DMS153 (cell line): Measurements from ENCODE around the gene GNRH2.
"Not testable (repeated sequence)": the region's sequence is repeated elsewhere in the genome, so short reads cannot be mapped to it uniquely, and the experiment has no call there.

Experiments
- DNase-seq: peaks from one replicate; lab custom pipeline; 2025; lab: John Stamatoyannopoulos, UW

The GNRH2 gene

GRCh38 chr20:3073251-3073643, 29.8 kb downstream of the GNRH2 start:
- not testable (repeated sequence) for DNase-seq

GRCh38 chr20:3074812-3075211, 31.4 kb downstream of the GNRH2 start:
- DNase-seq, result no peak

GRCh38 chr20:3075315-3075714, 31.9 kb downstream of the GNRH2 start:
- DNase-seq, result not testable (repeated sequence)

- no peak for DNase-seq
These were observed 34.3 kb downstream of the GNRH2 start for GRCh38 chr20:3077618-3078134.

GRCh38 chr20:3080939-3081388, 37.5 kb downstream of the GNRH2 start:
- no peak for DNase-seq

- no peak for DNase-seq
These were observed 38.2 kb downstream of the GNRH2 start for GRCh38 chr20:3081641-3082040.

GRCh38 chr20:3082306-3082951, 39.0 kb downstream of the GNRH2 start:
- no peak for DNase-seq

GRCh38 chr20:3082955-3083952, 39.8 kb downstream of the GNRH2 start:
- no peak for DNase-seq

GRCh38 chr20:3084283-3084985, 41.0 kb downstream of the GNRH2 start, which contains the start of gene AVP:
TSS of gene AVP (minus strand) at chr20:3084724. CDS start at chr20:3084674, 50 bp downstream.
- DNase-seq, result no peak

GRCh38 chr20:3084986-3085360, 41.6 kb downstream of the GNRH2 start:
- DNase-seq, result no peak

- no peak for DNase-seq
These were observed 42.2 kb downstream of the GNRH2 start for GRCh38 chr20:3085571-3086072.

GRCh38 chr20:3088031-3088430, 44.6 kb downstream of the GNRH2 start:
- DNase-seq, result no peak

- no peak for DNase-seq
These were observed 47.1 kb downstream of the GNRH2 start for GRCh38 chr20:3090565-3090964.

- no peak for DNase-seq
These were observed 49.4 kb downstream of the GNRH2 start for GRCh38 chr20:3092611-3093379.

- DNase-seq, result no peak
These were observed 50.5 kb downstream of the GNRH2 start for GRCh38 chr20:3093861-3094361.

- DNase-seq, result no peak
These were observed 51.6 kb downstream of the GNRH2 start for GRCh38 chr20:3094848-3095629.
